ENCODE measurements around the gene CRHR1.

GRCh38 chr17:45833920-45834319, 49.8 kb downstream of the CRHR1 start:
- TF ChIP-seq POLR2A (IDR thresholded peaks at IDR 0.05) (no peak), CTCF (IDR thresholded peaks at IDR 0.05) (no peak)

All from lower leg skin (tissue), 3 donors.